OCI-LY3 (cell line): ENCODE data around the gene DPYSL3.

Experiments
- H2AFZ ChIP-seq: fragments of 200-600, 300-600 bp; shearing (Covaris generic); 2 replicates; pipeline ENCODE4 v1.6.0; 2014; ENCODE audit warnings: antibody characterized with exemption, low read depth, low read length
- H3K27ac ChIP-seq: fragments of 200-600, 300-600 bp; sonication (generic); 2 replicates; pipeline ENCODE4 v1.5.1; 2014; ENCODE audit warnings: mild to moderate bottlenecking, low read length, moderate library complexity, mixed read lengths
- H3K27me3 ChIP-seq: fragments of 200-600, 300-600 bp; sonication (generic); 2 replicates; pipeline ENCODE4 v1.6.1; 2014; ENCODE audit warnings: low read depth, low read length, mixed read lengths
- H3K36me3 ChIP-seq: fragments of 200-600, 300-600 bp; sonication (generic); replicated peaks from 2 replicates; pipeline ENCODE3; 2014; ENCODE audit warnings: low read depth, low read length, mixed read lengths
- H3K4me1 ChIP-seq: fragments of 300-600, 200-600 bp; sonication (generic); 2 replicates; pipeline ENCODE4 v1.6.1; 2014; ENCODE audit warnings: low read length, mixed read lengths
- H3K4me2 ChIP-seq: fragments of 200-600, 300-600 bp; sonication (generic); 2 replicates; pipeline ENCODE4 v1.6.1; 2014; ENCODE audit warnings: low read length, mixed read lengths
- H3K4me3 ChIP-seq: fragments of 300-600, 200-600 bp; sonication (generic); 2 replicates; pipeline ENCODE4 v1.5.1; 2014; ENCODE audit warnings: antibody characterized with exemption, mild to moderate bottlenecking, low read length, moderate library complexity
- H3K79me2 ChIP-seq: fragments of 300-600, 200-600 bp; shearing (Covaris generic); 2 replicates; pipeline ENCODE4 v1.6.1; 2014; ENCODE audit warnings: mild to moderate bottlenecking, low read length, mixed read lengths
- H3K9ac ChIP-seq: fragments of 300-600, 200-600 bp; shearing (Covaris generic); 2 replicates; pipeline ENCODE4 v1.6.0; 2014; ENCODE audit warnings: mild to moderate bottlenecking, low read length, moderate library complexity
- H3K9me3 ChIP-seq: fragments of 200-600, 300-600 bp; shearing (Covaris generic); 2 replicates; pipeline ENCODE4 v1.6.1; 2014; ENCODE audit warnings: low read length, mixed read lengths; ENCODE audit not compliant: insufficient read depth
- H4K20me1 ChIP-seq: fragments of 200-600, 300-600 bp; sonication (generic); 2 replicates; pipeline ENCODE4 v1.6.1; 2016; ENCODE audit warnings: low read length, mixed read lengths; ENCODE audit not compliant: insufficient read depth
- EZH2phosphoT487 ChIP-seq: fragments of 200-600 bp; shearing (Covaris generic); IDR thresholded peaks from 2 replicates; pipeline ENCODE4 v1.6.1; 2018; ENCODE audit warnings: antibody characterized with exemption, mixed run types, low read depth
- TF ChIP-seq, protein P1 (sequence below): fragments of 200-600, 300-600 bp; sonication (generic); IDR thresholded peaks from 2 replicates; pipeline ENCODE4 v1.5.1; 2014; ENCODE audit warnings: antibody characterized with exemption, low read length, low read depth

Gene DPYSL3

GRCh38 chr5:147431586-147431985 is 78.3 kb downstream of the DPYSL3 start:
- Histone ChIP-seq H3K4me2 (no peak overlapping the region), H4K20me1 (no peaks in the 10 kb centered on the region), H3K27ac (no peak overlapping the region), H3K27me3 (no peaks in the 10 kb centered on the region), H3K9ac (no peak overlapping the region), H3K9me3 (no peaks in the 10 kb centered on the region), H3K36me3 (no peaks in the 10 kb centered on the region), H2AFZ (no peak overlapping the region), H3K4me1 (no peaks in the 10 kb centered on the region), H3K4me3 (no peak overlapping the region), H3K79me2 (no peaks in the 10 kb centered on the region)
- TF ChIP-seq, protein P1, sequence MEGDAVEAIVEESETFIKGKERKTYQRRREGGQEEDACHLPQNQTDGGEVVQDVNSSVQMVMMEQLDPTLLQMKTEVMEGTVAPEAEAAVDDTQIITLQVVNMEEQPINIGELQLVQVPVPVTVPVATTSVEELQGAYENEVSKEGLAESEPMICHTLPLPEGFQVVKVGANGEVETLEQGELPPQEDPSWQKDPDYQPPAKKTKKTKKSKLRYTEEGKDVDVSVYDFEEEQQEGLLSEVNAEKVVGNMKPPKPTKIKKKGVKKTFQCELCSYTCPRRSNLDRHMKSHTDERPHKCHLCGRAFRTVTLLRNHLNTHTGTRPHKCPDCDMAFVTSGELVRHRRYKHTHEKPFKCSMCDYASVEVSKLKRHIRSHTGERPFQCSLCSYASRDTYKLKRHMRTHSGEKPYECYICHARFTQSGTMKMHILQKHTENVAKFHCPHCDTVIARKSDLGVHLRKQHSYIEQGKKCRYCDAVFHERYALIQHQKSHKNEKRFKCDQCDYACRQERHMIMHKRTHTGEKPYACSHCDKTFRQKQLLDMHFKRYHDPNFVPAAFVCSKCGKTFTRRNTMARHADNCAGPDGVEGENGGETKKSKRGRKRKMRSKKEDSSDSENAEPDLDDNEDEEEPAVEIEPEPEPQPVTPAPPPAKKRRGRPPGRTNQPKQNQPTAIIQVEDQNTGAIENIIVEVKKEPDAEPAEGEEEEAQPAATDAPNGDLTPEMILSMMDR: no peak
- TF ChIP-seq EZH2phosphoT487: no peak

DNA sequence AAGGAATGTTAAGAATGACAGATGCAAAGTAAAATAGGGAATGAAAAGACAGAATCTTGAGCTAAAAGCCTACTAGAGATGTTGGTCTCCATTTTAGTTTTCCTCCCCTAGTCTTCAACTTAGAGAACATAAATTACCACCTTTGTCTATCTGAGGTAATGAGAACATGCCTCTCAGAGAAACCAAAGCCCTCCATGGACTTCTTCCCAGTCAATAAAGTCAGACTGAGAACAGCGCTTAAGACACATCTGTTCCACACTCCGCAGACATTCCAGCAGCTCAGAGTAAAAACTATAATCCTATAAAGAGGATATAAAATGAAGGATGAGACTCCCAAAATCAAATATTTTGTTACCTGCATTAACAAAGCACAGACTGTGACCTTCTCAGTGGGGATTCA is 79.2 kb downstream of the DPYSL3 start:
- no peaks in the 10 kb centered on the region for H3K9me3 ChIP-seq
- no peaks in the 10 kb centered on the region for H3K36me3 ChIP-seq
- no peaks in the 10 kb centered on the region for H3K4me1 ChIP-seq
- no peak overlapping the region for H3K4me3 ChIP-seq
- no peaks in the 10 kb centered on the region for H3K79me2 ChIP-seq
- no peak overlapping the region for H3K9ac ChIP-seq
- TF ChIP-seq, protein P1: no peak
- TF ChIP-seq EZH2phosphoT487: no peak
- H3K27ac ChIP-seq: no peak overlapping the region
- H2AFZ ChIP-seq: no peak overlapping the region
- no peaks in the 10 kb centered on the region for H4K20me1 ChIP-seq
- H3K27me3 ChIP-seq: no peaks in the 10 kb centered on the region
- H3K4me2 ChIP-seq: no peak overlapping the region

DNA sequence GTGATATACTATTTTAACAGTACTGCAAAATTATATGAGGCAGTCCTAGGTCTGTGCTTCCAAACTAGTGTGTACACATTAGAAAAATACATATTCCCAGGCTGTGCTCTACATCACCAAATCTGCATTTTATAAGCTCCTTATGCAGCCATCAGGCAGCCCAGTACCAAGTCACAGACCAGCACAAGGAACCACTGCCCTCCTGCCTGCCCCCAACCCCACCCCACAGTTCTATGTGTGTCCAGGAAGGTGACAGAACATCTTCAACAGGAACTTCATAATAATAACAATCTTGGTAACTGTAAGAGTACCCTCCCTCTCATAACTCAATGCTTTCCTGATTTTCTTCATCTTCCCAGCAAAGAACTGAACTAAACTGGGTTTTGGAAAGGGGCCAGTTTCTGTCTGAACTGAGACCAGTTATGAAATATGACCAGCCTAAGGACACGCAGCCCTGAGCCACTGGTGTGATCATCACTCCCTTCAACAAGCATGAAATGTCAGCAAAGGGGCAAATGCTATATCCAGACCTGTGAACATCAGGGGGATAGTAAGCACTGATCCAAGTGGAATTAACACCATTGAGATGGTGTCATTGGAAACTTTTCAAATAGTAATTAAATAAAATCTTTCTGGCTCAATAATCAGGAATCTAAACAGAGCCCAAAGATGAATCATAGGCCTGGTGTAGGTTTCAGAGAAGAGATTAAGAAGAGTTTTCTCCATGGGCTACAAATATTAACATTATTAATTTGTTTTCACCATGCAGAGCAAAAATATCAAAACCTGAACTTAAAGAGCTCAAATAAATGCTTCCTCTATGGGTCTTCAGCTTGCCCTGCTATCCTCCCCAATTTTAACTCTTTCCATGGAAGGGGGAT is 82.1 kb downstream of the DPYSL3 start:
- H4K20me1 ChIP-seq: no peaks in the 10 kb centered on the region
- H3K36me3 ChIP-seq: no peaks in the 10 kb centered on the region
- no peak overlapping the region for H3K4me2 ChIP-seq
- no peak overlapping the region for H3K27ac ChIP-seq
- H3K4me3 ChIP-seq: no peak overlapping the region
- H3K9me3 ChIP-seq: no peaks in the 10 kb centered on the region
- no peak overlapping the region for H2AFZ ChIP-seq
- H3K79me2 ChIP-seq: no peaks in the 10 kb centered on the region
- no peaks in the 10 kb centered on the region for H3K27me3 ChIP-seq
- H3K4me1 ChIP-seq: no peaks in the 10 kb centered on the region
- TF ChIP-seq, protein P1: no peak
- TF ChIP-seq EZH2phosphoT487: no peak
- no peak overlapping the region for H3K9ac ChIP-seq

DNA sequence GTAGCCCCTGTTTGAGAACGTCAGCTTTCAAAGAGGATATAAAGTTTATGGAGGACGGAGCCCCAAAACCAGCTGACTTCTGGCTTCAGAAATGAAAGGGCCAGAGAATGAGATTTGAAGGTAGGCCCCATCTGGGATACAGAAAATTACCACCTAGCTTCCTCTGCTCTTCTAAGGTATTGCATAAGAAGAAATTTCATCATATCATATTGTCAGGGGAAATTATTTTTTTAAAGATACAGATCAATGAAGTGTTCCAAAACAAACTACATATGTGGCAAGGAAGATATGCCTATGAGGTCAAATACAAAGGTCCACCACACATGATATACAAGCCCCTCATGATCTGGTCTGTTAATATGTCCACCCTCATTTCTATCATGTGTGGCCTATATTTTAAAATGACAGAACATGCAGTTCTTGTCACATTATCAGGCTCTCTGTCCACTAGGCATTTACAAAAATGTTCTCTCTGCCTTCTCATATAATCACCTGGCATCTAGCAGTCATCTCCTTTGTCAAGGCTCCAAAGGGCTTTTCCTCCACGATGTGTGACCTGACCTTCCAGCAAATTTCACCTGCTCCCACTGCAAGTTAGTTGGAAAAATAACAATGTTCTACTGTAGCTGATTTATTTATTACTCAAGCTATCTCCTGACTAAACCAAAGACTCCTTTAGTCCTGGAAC is 83.1 kb downstream of the DPYSL3 start:
- TF ChIP-seq EZH2phosphoT487: no peak
- TF ChIP-seq, protein P1: no peak
- no peak overlapping the region for H3K4me3 ChIP-seq
- H3K27ac ChIP-seq: no peak overlapping the region
- H4K20me1 ChIP-seq: no peaks in the 10 kb centered on the region
- H3K79me2 ChIP-seq: no peaks in the 10 kb centered on the region
- H3K4me2 ChIP-seq: no peak overlapping the region
- no peaks in the 10 kb centered on the region for H3K27me3 ChIP-seq
- H3K9me3 ChIP-seq: no peaks in the 10 kb centered on the region
- H3K9ac ChIP-seq: no peak overlapping the region
- no peak overlapping the region for H2AFZ ChIP-seq
- no peaks in the 10 kb centered on the region for H3K36me3 ChIP-seq
- no peaks in the 10 kb centered on the region for H3K4me1 ChIP-seq
